ENCODE measurements around the gene GSG1L.
"Not testable (repeated sequence)": the region's sequence is repeated elsewhere in the genome, so short reads cannot be mapped to it uniquely, and the experiment has no call there.

GSG1L gene

GRCh38 chr16:27977966-27978365 is 85.5 kb downstream of the GSG1L start:
- no peak for DNase-seq

GRCh38 chr16:27976990-27977389 is 86.5 kb downstream of the GSG1L start:
- DNase-seq, result no peak

- DNase-seq, result no peak
Observed at GRCh38 chr16:27974896-27975540, 88.5 kb downstream of the GSG1L start.

- no peak for DNase-seq
Observed at GRCh38 chr16:27973678-27974077, 89.8 kb downstream of the GSG1L start.

- no peak for DNase-seq
Observed at GRCh38 chr16:27972500-27972899, 91.0 kb downstream of the GSG1L start.

- no peak for DNase-seq
Observed at GRCh38 chr16:27969574-27969973, 93.9 kb downstream of the GSG1L start.

GRCh38 chr16:27967169-27967568 is 96.3 kb downstream of the GSG1L start:
- no peak for DNase-seq

GRCh38 chr16:27966756-27967155 is 96.8 kb downstream of the GSG1L start:
- no peak for DNase-seq

GRCh38 chr16:27965801-27966200 is 97.7 kb downstream of the GSG1L start:
- no peak for DNase-seq

GRCh38 chr16:27963471-27963965 is 100.0 kb downstream of the GSG1L start:
- no peak for DNase-seq

- no peak for DNase-seq
Observed at GRCh38 chr16:27962197-27962596, 101.3 kb downstream of the GSG1L start.

GRCh38 chr16:27961296-27961620 is 102.3 kb downstream of the GSG1L start:
- no peak for DNase-seq

GRCh38 chr16:27960619-27961295 is 102.8 kb downstream of the GSG1L start:
- DNase-seq, result no peak

GRCh38 chr16:27959914-27960313 is 103.6 kb downstream of the GSG1L start:
- no peak for DNase-seq

- DNase-seq, result no peak
Observed at GRCh38 chr16:27954191-27954590, 109.3 kb downstream of the GSG1L start.

- no peak for DNase-seq
Observed at GRCh38 chr16:27952811-27953210, 110.7 kb downstream of the GSG1L start.

- DNase-seq, result no peak
Observed at GRCh38 chr16:27951489-27952120, 111.9 kb downstream of the GSG1L start.

- no peak for DNase-seq
Observed at GRCh38 chr16:27950206-27950887, 113.2 kb downstream of the GSG1L start.

GRCh38 chr16:27947696-27948095 is 115.8 kb downstream of the GSG1L start:
- DNase-seq, result no peak

- DNase-seq, result no peak
Observed at GRCh38 chr16:27945233-27945973, 118.1 kb downstream of the GSG1L start.

- no peak for DNase-seq
Observed at GRCh38 chr16:27943766-27944165, 119.7 kb downstream of the GSG1L start.

GRCh38 chr16:27942071-27942470 is 121.4 kb downstream of the GSG1L start:
- DNase-seq, result not testable (repeated sequence)

- no peak for DNase-seq
Observed at GRCh38 chr16:27935076-27935475, 128.4 kb downstream of the GSG1L start.
